MM.1S (cell line): Measurements from ENCODE around the gene UGT1A10.

Source experiments
- DNase-seq: peaks from one replicate; pipeline ENCODE4 v3.0.0-alpha.2; 2015
- H2AFZ ChIP-seq: fragments of 300-600 bp; sonication (generic); 2 replicates; pipeline ENCODE4 v1.6.0; 2016; ENCODE audit warnings: antibody characterized with exemption, low read length
- H3F3A ChIP-seq: fragments of 300-600 bp; sonication (generic); 2 replicates; pipeline ENCODE4 v1.6.1; 2016; ENCODE audit warnings: mild to moderate bottlenecking, antibody characterized with exemption, low read length, moderate library complexity, mixed read lengths; ENCODE audit not compliant: insufficient read depth
- H3K27ac ChIP-seq: fragments of 300-600 bp; sonication (generic); 2 replicates; pipeline ENCODE4 v1.5.1; 2016; ENCODE audit warnings: mild to moderate bottlenecking, low read length
- H3K27me3 ChIP-seq: fragments of 300-600 bp; sonication (generic); replicated peaks from 2 replicates; pipeline ENCODE4 v1.6.0; 2016; ENCODE audit warnings: low read length; ENCODE audit not compliant: insufficient read depth
- H3K36me3 ChIP-seq: fragments of 300-600 bp; sonication (generic); replicated peaks from 2 replicates; pipeline ENCODE4 v1.6.1; 2016; ENCODE audit warnings: mild to moderate bottlenecking, low read length, mixed read lengths; ENCODE audit not compliant: insufficient read depth
- H3K4me1 ChIP-seq: fragments of 300-600 bp; sonication (generic); 2 replicates; pipeline ENCODE4 v1.6.1; 2016; ENCODE audit warnings: low read length, mixed read lengths
- H3K4me2 ChIP-seq: fragments of 300-600 bp; sonication (generic); 2 replicates; pipeline ENCODE4 v1.6.0; 2016; ENCODE audit warnings: low read depth, low read length
- H3K4me3 ChIP-seq: fragments of 300-600 bp; sonication (generic); 2 replicates; pipeline ENCODE4 v1.5.1; 2016; ENCODE audit warnings: low read length, mixed read lengths
- H3K79me2 ChIP-seq: fragments of 300-600 bp; sonication (generic); 2 replicates; pipeline ENCODE4 v1.6.1; 2016; ENCODE audit warnings: mixed run types, low read length, mixed read lengths
- H3K9ac ChIP-seq: fragments of 300-600 bp; sonication (generic); 2 replicates; pipeline ENCODE4 v1.6.1; 2016; ENCODE audit warnings: low read length, mixed read lengths
- H3K9me2 ChIP-seq: fragments of 300-600 bp; sonication (generic); replicated peaks from 2 replicates; pipeline ENCODE4 v1.6.1; 2016; ENCODE audit warnings: mild to moderate bottlenecking, low read length, mixed read lengths; ENCODE audit not compliant: insufficient read depth
- H3K9me3 ChIP-seq: fragments of 300-600 bp; sonication (generic); replicated peaks from 2 replicates; pipeline ENCODE4 v1.6.1; 2016; ENCODE audit warnings: mild to moderate bottlenecking, low read length, mixed read lengths; ENCODE audit not compliant: insufficient read depth
- H4K20me1 ChIP-seq: fragments of 300-600 bp; sonication (generic); 2 replicates; pipeline ENCODE4 v1.6.1; 2016; ENCODE audit warnings: mild to moderate bottlenecking, low read length, moderate library complexity, mixed read lengths; ENCODE audit not compliant: insufficient read depth
- CTCF ChIP-seq: fragments of 300-600 bp; sonication (generic); IDR thresholded peaks from 2 replicates; pipeline ENCODE4 v1.5.1; 2016; ENCODE audit warnings: antibody characterized with exemption, low read length, mixed read lengths
- EZH2 ChIP-seq: fragments of 300-600 bp; sonication (generic); optimal IDR thresholded peaks from 2 replicates; pipeline ENCODE3; 2017; ENCODE audit warnings: low read depth, mild to moderate bottlenecking, antibody characterized with exemption, low read length, mixed read lengths
- EZH2phosphoT487 ChIP-seq: fragments of 300-600 bp; sonication (generic); IDR thresholded peaks from 2 replicates; pipeline ENCODE4 v1.6.1; 2018; ENCODE audit warnings: antibody characterized with exemption, low read length

The UGT1A10 gene

GRCh38 chr2:233691443-233692433 lies 55.5 kb downstream of the UGT1A10 start:
- DNase-seq = no peak
- no peaks in the 10 kb centered on the region for H3K4me1 ChIP-seq

GRCh38 chr2:233692648-233693047 lies 56.4 kb downstream of the UGT1A10 start, which contains the start of gene UGT1A6:
Gene UGT1A6 (plus strand): TSS chr2:233692890. CDS start chr2:233693005, 115 bp downstream.
- DNase-seq = no peak
- no peaks in the 10 kb centered on the region for H3K27me3 ChIP-seq
- no peaks in the 10 kb centered on the region for H3K9me3 ChIP-seq
- no peak within 1 kb of the TSS for H3K4me3 ChIP-seq
- H3K9ac ChIP-seq = no peak within 1 kb of the TSS
- H3K27ac ChIP-seq = no peak within 1 kb of the TSS
- no peaks in the 10 kb centered on the region for H4K20me1 ChIP-seq
- no peaks in the 10 kb centered on the region for H3F3A ChIP-seq
- H3K4me1 ChIP-seq = no peaks in the 10 kb centered on the region
- H3K9me2 ChIP-seq = no peaks in the 10 kb centered on the region
- no peak within 1 kb of the TSS for H3K4me2 ChIP-seq
- no peaks in the 10 kb centered on the region for H3K79me2 ChIP-seq
- H3K36me3 ChIP-seq = no peaks in the 10 kb centered on the region
- no peak for TF ChIP-seq EZH2
- TF ChIP-seq CTCF = no peak
- no peak for TF ChIP-seq EZH2phosphoT487
- no peak within 1 kb of the TSS for H2AFZ ChIP-seq

More at GRCh38 chr2:233691443-233692433, 55.5 kb downstream of the UGT1A10 start:
- no peaks in the 10 kb centered on the region for H3K27me3 ChIP-seq
- H3K4me2 ChIP-seq = no peak overlapping the region
- no peaks in the 10 kb centered on the region for H3K36me3 ChIP-seq
- H3K79me2 ChIP-seq = no peaks in the 10 kb centered on the region
- H3F3A ChIP-seq = no peaks in the 10 kb centered on the region
- no peaks in the 10 kb centered on the region for H3K9me2 ChIP-seq
- no peaks in the 10 kb centered on the region for H3K9me3 ChIP-seq
- TF ChIP-seq CTCF (no peak), EZH2phosphoT487 (no peak), EZH2 (no peak)
- H3K4me3 ChIP-seq = no peak overlapping the region
- H4K20me1 ChIP-seq = no peaks in the 10 kb centered on the region
- H3K27ac ChIP-seq = no peak overlapping the region
- no peak overlapping the region for H2AFZ ChIP-seq
- H3K9ac ChIP-seq = no peak overlapping the region

GRCh38 chr2:233693963-233694362 lies 57.7 kb downstream of the UGT1A10 start:
- no peaks in the 10 kb centered on the region for H3F3A ChIP-seq
- H3K4me2 ChIP-seq = no peak overlapping the region

More at GRCh38 chr2:233693963-233694362, 57.7 kb downstream of the UGT1A10 start:
- H3K27ac ChIP-seq = no peak overlapping the region
- no peak overlapping the region for H2AFZ ChIP-seq
- no peak for DNase-seq
- H4K20me1 ChIP-seq = no peaks in the 10 kb centered on the region
- H3K9ac ChIP-seq = no peak overlapping the region
- no peaks in the 10 kb centered on the region for H3K36me3 ChIP-seq
- no peaks in the 10 kb centered on the region for H3K9me2 ChIP-seq
- no peaks in the 10 kb centered on the region for H3K9me3 ChIP-seq
- no peaks in the 10 kb centered on the region for H3K27me3 ChIP-seq
- TF ChIP-seq EZH2phosphoT487 = no peak
- TF ChIP-seq EZH2 = no peak
- TF ChIP-seq CTCF = no peak
- H3K4me3 ChIP-seq = no peak overlapping the region
- no peaks in the 10 kb centered on the region for H3K4me1 ChIP-seq
- no peaks in the 10 kb centered on the region for H3K79me2 ChIP-seq
